Endometrium (tissue), 2 donors: Measurements from ENCODE around the gene ABCC9.
"Not testable (repeated sequence)": the region's sequence is repeated elsewhere in the genome, so short reads cannot be mapped to it uniquely, and the experiment has no call there.

Experiments used
- FAIRE-seq: peaks from 2 replicates; lab custom pipeline; 2012; peaks lifted over from hg19 to GRCh38; lab: Jason Lieb, UNC
- donor health status: control.
- donor health status: control.

Gene ABCC9

GRCh38 chr12:21933656-21934055, 7.6 kb downstream of the ABCC9 start:
- no peak for FAIRE-seq

GRCh38 chr12:21929972-21930371, 11.3 kb downstream of the ABCC9 start:
- FAIRE-seq = not testable (repeated sequence)

GRCh38 chr12:21925296-21925913, 15.8 kb downstream of the ABCC9 start:
- FAIRE-seq = no peak

- no peak for FAIRE-seq
Observed at GRCh38 chr12:21921436-21921835, 19.8 kb downstream of the ABCC9 start.

- FAIRE-seq = no peak
Observed at GRCh38 chr12:21918456-21918855, 22.8 kb downstream of the ABCC9 start.

- FAIRE-seq = no peak
Observed at GRCh38 chr12:21913823-21914222, 27.4 kb downstream of the ABCC9 start.

GRCh38 chr12:21912318-21912717, 28.9 kb downstream of the ABCC9 start:
- no peak for FAIRE-seq

GRCh38 chr12:21911832-21912231, 29.4 kb downstream of the ABCC9 start:
- FAIRE-seq = no peak

- no peak for FAIRE-seq
Observed at GRCh38 chr12:21910657-21911056, 30.6 kb downstream of the ABCC9 start.

- no peak for FAIRE-seq
Observed at GRCh38 chr12:21907948-21908837, 33.0 kb downstream of the ABCC9 start.

- FAIRE-seq = no peak
Observed at GRCh38 chr12:21906919-21907493, 34.2 kb downstream of the ABCC9 start.

GRCh38 chr12:21899532-21899931, 41.7 kb downstream of the ABCC9 start:
- not testable (repeated sequence) for FAIRE-seq

GRCh38 chr12:21895651-21896050, 45.6 kb downstream of the ABCC9 start:
- FAIRE-seq = peak; percentile 77

GRCh38 chr12:21894792-21895595, 46.2 kb downstream of the ABCC9 start:
- FAIRE-seq = no peak

GRCh38 chr12:21893924-21894323, 47.3 kb downstream of the ABCC9 start:
- FAIRE-seq = no peak

GRCh38 chr12:21892341-21892740, 48.9 kb downstream of the ABCC9 start:
- FAIRE-seq = peak; percentile 72

- FAIRE-seq = no peak
Observed at GRCh38 chr12:21891751-21892217, 49.4 kb downstream of the ABCC9 start.

GRCh38 chr12:21888276-21888863, 52.9 kb downstream of the ABCC9 start:
- no peak for FAIRE-seq

GRCh38 chr12:21884936-21885335, 56.3 kb downstream of the ABCC9 start:
- FAIRE-seq = no peak

- no peak for FAIRE-seq
Observed at GRCh38 chr12:21882635-21883034, 58.6 kb downstream of the ABCC9 start.

- FAIRE-seq = no peak
Observed at GRCh38 chr12:21881965-21882364, 59.3 kb downstream of the ABCC9 start.

- no peak for FAIRE-seq
Observed at GRCh38 chr12:21879312-21879711, 61.9 kb downstream of the ABCC9 start.
